Measurements from ENCODE around the gene TIMP4.

DNA sequence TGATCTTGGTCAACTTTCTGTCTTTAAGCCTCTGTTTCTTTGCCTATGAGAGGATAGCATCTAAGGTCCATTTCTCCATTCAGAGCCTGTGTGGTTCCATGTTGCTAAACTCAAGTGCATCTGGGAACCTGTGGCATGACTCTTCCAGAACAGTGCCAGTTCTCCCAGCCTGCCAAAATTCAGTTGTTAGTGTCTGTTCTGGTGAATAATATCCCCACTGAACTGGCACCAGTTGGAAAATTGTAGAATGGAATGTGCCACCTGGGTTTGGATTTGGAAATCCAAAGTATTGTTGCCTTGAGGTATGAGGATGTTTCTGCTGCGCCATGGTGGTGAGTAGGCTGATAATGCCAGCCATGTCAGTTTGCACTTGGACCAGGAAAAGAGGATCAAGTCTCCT is 31.3 kb downstream of the TIMP4 start:
- TF ChIP-seq, protein P1, sequence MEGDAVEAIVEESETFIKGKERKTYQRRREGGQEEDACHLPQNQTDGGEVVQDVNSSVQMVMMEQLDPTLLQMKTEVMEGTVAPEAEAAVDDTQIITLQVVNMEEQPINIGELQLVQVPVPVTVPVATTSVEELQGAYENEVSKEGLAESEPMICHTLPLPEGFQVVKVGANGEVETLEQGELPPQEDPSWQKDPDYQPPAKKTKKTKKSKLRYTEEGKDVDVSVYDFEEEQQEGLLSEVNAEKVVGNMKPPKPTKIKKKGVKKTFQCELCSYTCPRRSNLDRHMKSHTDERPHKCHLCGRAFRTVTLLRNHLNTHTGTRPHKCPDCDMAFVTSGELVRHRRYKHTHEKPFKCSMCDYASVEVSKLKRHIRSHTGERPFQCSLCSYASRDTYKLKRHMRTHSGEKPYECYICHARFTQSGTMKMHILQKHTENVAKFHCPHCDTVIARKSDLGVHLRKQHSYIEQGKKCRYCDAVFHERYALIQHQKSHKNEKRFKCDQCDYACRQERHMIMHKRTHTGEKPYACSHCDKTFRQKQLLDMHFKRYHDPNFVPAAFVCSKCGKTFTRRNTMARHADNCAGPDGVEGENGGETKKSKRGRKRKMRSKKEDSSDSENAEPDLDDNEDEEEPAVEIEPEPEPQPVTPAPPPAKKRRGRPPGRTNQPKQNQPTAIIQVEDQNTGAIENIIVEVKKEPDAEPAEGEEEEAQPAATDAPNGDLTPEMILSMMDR (IDR thresholded peaks at IDR 0.05 in 8 of 11, conservative IDR thresholded peaks at IDR 0.05 in 3 of 11), result no peak
- TF ChIP-seq POLR2AphosphoS5 (IDR thresholded peaks at IDR 0.05) (no peak), POLR2A (IDR thresholded peaks at IDR 0.05) (no peak)

Measured in spleen (tissue), 7 donors.